H1 (cell line): ENCODE measurements around the gene FAM81B. TPM values are rescaled to one million over a fixed set of nuclear protein-coding genes. Genes with fewer than 3 reads are reported as not detected.
A peak's percentile ranks its signal among the peaks of the same experiment; 100 is the strongest.

Experiments
- CTCF ChIA-PET: fragments of 300-600 bp; sonication (Branson Sonifier 250); formaldehyde crosslinking; loops from one replicate; lab custom pipeline; 2021; ENCODE audit not compliant: partially characterized antibody; lab: Charles Lee
- POLR2A ChIA-PET: fragments of 300-600 bp; sonication (Branson Sonifier 250); formaldehyde crosslinking; loops from one replicate; lab custom pipeline; 2021; ENCODE audit warnings: inconsistent platforms; ENCODE audit not compliant: partially characterized antibody; lab: Charles Lee
- DNase-seq, 2 experiments: peaks; one replicate each; pipeline versions ENCODE4 v3.0.0 to v3.0.0-alpha.2; 2010 to 2022; ENCODE audit warnings: low spot score in 2 of 2, low read depth in 1 of 2, mixed read lengths in 1 of 2
- FAIRE-seq: peaks from 2 replicates; lab custom pipeline; 2011; peaks lifted over from hg19 to GRCh38; lab: Jason Lieb, UNC
- H2AFZ ChIP-seq: 2 replicates; pipeline ENCODE4 v1.8.1; 2012; ENCODE audit warnings: low read length, inconsistent platforms
- H2AK5ac ChIP-seq: 2 replicates; pipeline ENCODE4 v1.6.1; 2013; ENCODE audit warnings: low read depth, low read length
- H2BK120ac ChIP-seq: replicated peaks from 2 replicates; pipeline ENCODE3; 2013; ENCODE audit warnings: low read depth, low read length, inconsistent platforms
- H2BK12ac ChIP-seq: 2 replicates; pipeline ENCODE4 v1.6.1; 2013; ENCODE audit warnings: low read depth, low read length
- H2BK15ac ChIP-seq: 2 replicates; pipeline ENCODE4 v1.6.1; 2013; ENCODE audit warnings: low read length
- H2BK20ac ChIP-seq: 2 replicates; pipeline ENCODE4 v1.6.1; 2013; ENCODE audit warnings: low read length
- H2BK5ac ChIP-seq: 2 replicates; pipeline ENCODE4 v1.6.1; 2013; ENCODE audit warnings: low read depth, low read length
- H3K14ac ChIP-seq: 2 replicates; pipeline ENCODE4 v1.6.1; 2013; ENCODE audit warnings: inconsistent platforms; ENCODE audit not compliant: insufficient read length
- H3K18ac ChIP-seq: 2 replicates; pipeline ENCODE4 v1.6.1; 2013; ENCODE audit warnings: low read length; ENCODE audit errors: extremely low read depth
- H3K23ac ChIP-seq: 2 replicates; pipeline ENCODE4 v1.6.1; 2013; ENCODE audit warnings: inconsistent platforms; ENCODE audit not compliant: insufficient read length
- H3K23me2 ChIP-seq: 2 replicates; pipeline ENCODE4 v1.6.1; 2013; ENCODE audit warnings: low read depth, low read length
- H3K27ac ChIP-seq: 2 replicates; pipeline ENCODE4 v1.6.1; 2011; ENCODE audit warnings: low read depth, low read length, inconsistent platforms
- H3K27me3 ChIP-seq, 4 experiments: replicated peaks in 1 of 4; 1 replicate in 1 of 4; 2 replicates in 3 of 4; pipeline versions ENCODE4 v1.6.1 to v1.8.1; 2011 to 2013; ENCODE audit warnings: low read length in 3 of 4, mild to moderate bottlenecking in 3 of 4, inconsistent platforms in 2 of 4, mixed read lengths in 2 of 4, moderate library complexity in 1 of 4; ENCODE audit not compliant: control insufficient read depth in 3 of 4, insufficient read depth in 3 of 4; ENCODE audit errors: extremely low read depth in 1 of 4
- H3K36me3 ChIP-seq, 4 experiments: 2 replicates each; pipeline versions ENCODE4 v1.6.1 to v1.8.1; 2011 to 2013; ENCODE audit warnings: mild to moderate bottlenecking in 4 of 4, low read length in 3 of 4, moderate library complexity in 2 of 4, control low read depth in 1 of 4, inconsistent platforms in 1 of 4; ENCODE audit not compliant: insufficient read depth in 4 of 4, control insufficient read depth in 2 of 4
- H3K4ac ChIP-seq: replicated peaks from 2 replicates; pipeline ENCODE3; 2013; ENCODE audit warnings: low read length, low read depth, mixed read lengths, inconsistent platforms; ENCODE audit not compliant: insufficient read length
- H3K4me1 ChIP-seq, 4 experiments: replicated peaks in 1 of 4; 1 replicate in 1 of 4; 2 replicates in 3 of 4; pipeline versions ENCODE4 v1.6.1 to v1.8.1; 2011 to 2013; ENCODE audit warnings: low read length in 3 of 4, inconsistent platforms in 2 of 4, mixed read lengths in 1 of 4; ENCODE audit not compliant: insufficient read depth in 4 of 4, control insufficient read depth in 3 of 4
- H3K4me2 ChIP-seq, 2 experiments: 2 replicates each; pipeline versions ENCODE4 v1.6.1 to v1.8.1; 2011 to 2013; ENCODE audit warnings: low read depth in 2 of 2, low read length in 2 of 2, control low read depth in 1 of 2, inconsistent platforms in 1 of 2, mild to moderate bottlenecking in 1 of 2; ENCODE audit not compliant: insufficient read depth in 1 of 2
- H3K4me3 ChIP-seq, 4 experiments: fragments of 200-600, 300-600 bp in 1 of 4; sonication (generic), shearing (Covaris generic), sonication (Bioruptor Twin) in 1 of 4; 2 replicates each; pipeline versions ENCODE4 v1.5.1 to v1.8.1; 2011 to 2016; ENCODE audit warnings: low read length in 4 of 4, low read depth in 3 of 4, control low read depth in 2 of 4, inconsistent platforms in 2 of 4, mild to moderate bottlenecking in 2 of 4, mixed read lengths in 1 of 4, moderate library complexity in 1 of 4; ENCODE audit not compliant: insufficient read depth in 2 of 4; ENCODE audit errors: extremely low read depth in 1 of 4
- H3K56ac ChIP-seq: replicated peaks from 2 replicates; pipeline ENCODE3; 2013; ENCODE audit warnings: low read depth, mild to moderate bottlenecking, mixed read lengths, low read length, inconsistent platforms; ENCODE audit not compliant: insufficient read length
- H3K79me1 ChIP-seq: 2 replicates; pipeline ENCODE4 v1.6.1; 2013; ENCODE audit warnings: low read depth, low read length, control low read depth
- H3K79me2 ChIP-seq, 2 experiments: 2 replicates each; pipeline versions ENCODE4 v1.6.1 to v1.8.1; 2012 to 2013; ENCODE audit warnings: low read length in 2 of 2, mild to moderate bottlenecking in 2 of 2, inconsistent platforms in 1 of 2; ENCODE audit not compliant: insufficient read depth in 2 of 2, control insufficient read depth in 1 of 2
- H3K9ac ChIP-seq, 4 experiments: replicated peaks in 1 of 4; 1 replicate in 1 of 4; 2 replicates in 3 of 4; pipeline versions ENCODE4 v1.6.1 to v1.8.1; 2011 to 2013; ENCODE audit warnings: low read depth in 3 of 4, low read length in 3 of 4, control low read depth in 2 of 4, mild to moderate bottlenecking in 2 of 4, moderate library complexity in 2 of 4, inconsistent platforms in 1 of 4; ENCODE audit errors: extremely low read depth in 1 of 4
- H3K9me3 ChIP-seq, 2 experiments: 2 replicates each; pipeline versions ENCODE4 v1.6.1 to v1.8.1; 2012 to 2013; ENCODE audit warnings: mild to moderate bottlenecking in 2 of 2, moderate library complexity in 2 of 2, control low read depth in 1 of 2, inconsistent platforms in 1 of 2, low read depth in 1 of 2, low read length in 1 of 2, mixed read lengths in 1 of 2; ENCODE audit not compliant: insufficient read depth in 2 of 2
- H4K20me1 ChIP-seq, 2 experiments: replicated peaks in 1 of 2; 2 replicates each; pipeline versions ENCODE3 to v1.8.1; 2011 to 2013; ENCODE audit warnings: inconsistent platforms in 2 of 2, low read length in 2 of 2, mild to moderate bottlenecking in 1 of 2; ENCODE audit not compliant: insufficient read depth in 2 of 2, control insufficient read depth in 1 of 2
- H4K5ac ChIP-seq: 2 replicates; pipeline ENCODE4 v1.6.1; 2013; ENCODE audit warnings: low read length, low read depth, mixed read lengths, inconsistent platforms; ENCODE audit not compliant: insufficient read length
- H4K8ac ChIP-seq: 2 replicates; pipeline ENCODE4 v1.8.0; 2013; ENCODE audit warnings: mild to moderate bottlenecking, moderate library complexity, low read length, inconsistent platforms; ENCODE audit not compliant: insufficient read depth; ENCODE audit errors: extremely low read depth
- H4K91ac ChIP-seq: replicated peaks from 2 replicates; pipeline ENCODE3; 2013; ENCODE audit warnings: low read length, mixed read lengths, inconsistent platforms; ENCODE audit not compliant: insufficient read length
- BACH1 ChIP-seq: IDR thresholded peaks from 2 replicates; pipeline ENCODE4 v1.6.1; 2012; ENCODE audit warnings: low read length, improper control_type of control experiment
- EP300 ChIP-seq, 2 experiments: IDR thresholded peaks; 1 replicate in 1 of 2; 2 replicates in 1 of 2; pipeline ENCODE4 v1.6.1; 2011 to 2012; ENCODE audit warnings: low read depth in 2 of 2, low read length in 2 of 2, mild to moderate bottlenecking in 2 of 2, borderline replicate concordance in 1 of 2, inconsistent platforms in 1 of 2, moderate library complexity in 1 of 2
- MAFK ChIP-seq: IDR thresholded peaks from 2 replicates; pipeline ENCODE4 v1.6.1; 2012; ENCODE audit warnings: low read depth, mild to moderate bottlenecking, improper control_type of control experiment, low read length
- NANOG ChIP-seq: IDR thresholded peaks from 2 replicates; pipeline ENCODE4 v1.6.1; 2011; ENCODE audit warnings: low read length, low read depth, mild to moderate bottlenecking, inconsistent platforms; ENCODE audit not compliant: insufficient read depth, poor library complexity, severe bottlenecking
- SAP30 ChIP-seq: fragments of 300-600 bp; sonication (generic); IDR thresholded peaks from 2 replicates; pipeline ENCODE4 v1.7.1; 2012; ENCODE audit warnings: low read length, moderate library complexity, mild to moderate bottlenecking, inconsistent platforms; ENCODE audit not compliant: insufficient read depth, insufficient replicate concordance
- YY1 ChIP-seq: IDR thresholded peaks from 2 replicates; pipeline ENCODE4 v1.6.1; 2011; ENCODE audit warnings: low read depth, mild to moderate bottlenecking, low read length
- WGBS, 2 experiments: shearing (Covaris generic) in 1 of 2; methylation state at CpG; one replicate each; pipeline versions ENCODE4 v1.1.6 to v1.1.7; 2013 to 2015; ENCODE audit warnings: low lambda C conversion rate in 2 of 2, mixed read lengths in 2 of 2, inconsistent platforms in 1 of 2, low coverage in 1 of 2, missing lambda C conversion rate in 1 of 2; ENCODE audit not compliant: insufficient replicate concordance in 2 of 2, insufficient coverage in 1 of 2, insufficient read length in 1 of 2; ENCODE audit errors: extremely low coverage in 1 of 2, missing lambda C conversion rate in 1 of 2; 5-methylcytosine and 5-hydroxymethylcytosine counted together
- polyA plus RNA-seq, 7 experiments: library from polyadenylated mRNA; depleted of rRNA in 3 of 7; stranded (reverse) in 5 of 7; unstranded in 2 of 7; fragments of >200 nt in 5 of 7; fragments of 200-250 nt in 2 of 7; gene quantifications; 1 replicate in 5 of 7; 2 replicates in 1 of 7; 4 replicates in 1 of 7; pipeline versions ENCODE4 v1.2.1 to v1.2.3, GENCODE V29; 2011 to 2013; ENCODE audit warnings: missing spikeins in 2 of 7, mixed read lengths in 2 of 7
- total RNA-seq: library from RNA; stranded (reverse); fragmentation: NEBNext Ultra II Directional; extraction: Animal tissue kit (Norgen Biotek cat#: 25700); gene quantifications from 2 replicates; pipeline ENCODE4 v1.2.1, GENCODE V29; 2021

The FAM81B gene
- total and polyA plus RNA-seq, 2 of the 8 experiments (the other 6 are each of a cell fraction or from before 2014, with no cell fraction given), result not detected

GRCh38 chr5:95392593-95393182, 1.5 kb downstream of the FAM81B start:
- POLR2A ChIA-PET, result interaction anchor here (0.8 to 1.0 kb wide), 2 partner anchors 12 to 44 kb away, joined by 3 to 4 read pairs; no protein-coding TSS in a partner anchor
- H3K27ac ChIP-seq, result 0 out of 2 replicates have a peak overlapping the region, but pooled peaks have one; percentile 56
- no peak overlapping the region for H2AK5ac ChIP-seq
- no peaks in the 10 kb centered on the region for H3K27me3 ChIP-seq
- no peak overlapping the region for H3K9ac ChIP-seq
- no peaks in the 10 kb centered on the region for H4K20me1 ChIP-seq
- H3K23ac ChIP-seq, result no peak overlapping the region
- no peak overlapping the region for H2BK12ac ChIP-seq
- H3K4me3 ChIP-seq, result peak overlapping the region in 1 of 4 experiments; percentile 14; a peak in 1 of 8 replicates
- FAIRE-seq (peak; percentile 39), DNase-seq (no peak)
- no peak overlapping the region for H4K91ac ChIP-seq
- H4K5ac ChIP-seq, result no peak overlapping the region
- no peak overlapping the region for H3K4ac ChIP-seq
- no peak overlapping the region for H4K8ac ChIP-seq
- no peaks in the 10 kb centered on the region for H3K9me3 ChIP-seq
- H3K4me1 ChIP-seq, result 0 out of 7 replicates have a peak, but pooled peaks cover 0 to 3% (median 0%) of the 10 kb centered on the region in 4 experiments
- H2AFZ ChIP-seq, result no peak overlapping the region
- H3K23me2 ChIP-seq, result no peaks in the 10 kb centered on the region
- no peak overlapping the region for H3K18ac ChIP-seq
- H2BK15ac ChIP-seq, result no peak overlapping the region
- no peak overlapping the region for H3K14ac ChIP-seq
- no peaks in the 10 kb centered on the region for H3K79me2 ChIP-seq
- H3K56ac ChIP-seq, result peak overlapping the region; percentile 46
- no peak overlapping the region for H2BK5ac ChIP-seq
- H3K36me3 ChIP-seq, result no peaks in the 10 kb centered on the region
- H3K79me1 ChIP-seq, result no peaks in the 10 kb centered on the region
- H2BK120ac ChIP-seq, result no peak overlapping the region
- TF ChIP-seq NANOG, result peak; percentile 86
- TF ChIP-seq MAFK, result peak; percentile 91
- TF ChIP-seq EP300 (IDR thresholded peaks at IDR 0.05; ENCODE audit: borderline replicate concordance in 1 of 2, low read depth in 2 of 2, low read length in 2 of 2), result peak in 1 of 2 experiments; percentile 49; a peak in 1 of 3 replicates
- peak; percentile 44; the same call in 1 of the 2 replicates for TF ChIP-seq YY1
- peak; percentile 99 for TF ChIP-seq BACH1
- no peak for TF ChIP-seq SAP30
- TF ChIP-seq, all 59 proteins: peak for 5
- 12% methylated on average over 1 of the region's 1 CpG; no CpG with 5 or more reads in 1 of the 2 experiments for WGBS, 2 experiments
- CTCF ChIA-PET, result interaction anchor here (0.6 to 0.7 kb wide), 2 partner anchors 109 to 372 kb away, joined by 3 read pairs; no protein-coding TSS in a partner anchor
- Histone ChIP-seq H2BK20ac (no peak overlapping the region), H3K4me2 (peak overlapping the region in 1 of 2 experiments; percentile 30; a peak in 1 of 4 replicates)
